VCaP (cell line): ENCODE data around the gene GPR173.
A peak's percentile ranks its signal among the peaks of the same experiment; 100 is the strongest.

Experiments used
- H3K27ac ChIP-seq: fragments of 450-650 bp; 2 replicates; pipeline ENCODE4 v1.5.1; 2017
- CTCF ChIP-seq: fragments of 450-650 bp; conservative IDR thresholded peaks from 2 replicates; pipeline ENCODE4 v1.5.1; 2017; ENCODE audit warnings: mild to moderate bottlenecking, moderate library complexity

The GPR173 gene

GRCh38 chrX:53071064-53071463 lies 22.5 kb downstream of the GPR173 start:
- no peak for TF ChIP-seq CTCF
- no peak overlapping the region for H3K27ac ChIP-seq

GRCh38 chrX:53071604-53072417 lies 23.2 kb downstream of the GPR173 start:
- peak overlapping the region; percentile 42 for H3K27ac ChIP-seq

GRCh38 chrX:53072418-53073114 lies 24.0 kb downstream of the GPR173 start:
- peak overlapping the region; percentile 42 for H3K27ac ChIP-seq
- TF ChIP-seq CTCF: no peak

More at GRCh38 chrX:53071604-53072417, 23.2 kb downstream of the GPR173 start:
- peak; percentile 61 for TF ChIP-seq CTCF

- H3K27ac ChIP-seq: no peak overlapping the region
- no peak for TF ChIP-seq CTCF
Observed at GRCh38 chrX:53073115-53073586, 24.6 kb downstream of the GPR173 start.

GRCh38 chrX:53075011-53075410 lies 26.4 kb downstream of the GPR173 start:
- H3K27ac ChIP-seq: no peak overlapping the region
- TF ChIP-seq CTCF: no peak

GRCh38 chrX:53076671-53077070 lies 28.1 kb downstream of the GPR173 start:
- no peak for TF ChIP-seq CTCF
- no peak overlapping the region for H3K27ac ChIP-seq

GRCh38 chrX:53077207-53078197 lies 28.9 kb downstream of the GPR173 start:
- no peak for TF ChIP-seq CTCF
- no peak overlapping the region for H3K27ac ChIP-seq
